Stromal cell of bone marrow (primary cell): Measurements from ENCODE around the gene TENM4.

Source experiments
- DNase-seq: peaks from one replicate; pipeline ENCODE4 v3.0.0-alpha.2; 2012; ENCODE audit warnings: low read depth

Gene TENM4

DNA sequence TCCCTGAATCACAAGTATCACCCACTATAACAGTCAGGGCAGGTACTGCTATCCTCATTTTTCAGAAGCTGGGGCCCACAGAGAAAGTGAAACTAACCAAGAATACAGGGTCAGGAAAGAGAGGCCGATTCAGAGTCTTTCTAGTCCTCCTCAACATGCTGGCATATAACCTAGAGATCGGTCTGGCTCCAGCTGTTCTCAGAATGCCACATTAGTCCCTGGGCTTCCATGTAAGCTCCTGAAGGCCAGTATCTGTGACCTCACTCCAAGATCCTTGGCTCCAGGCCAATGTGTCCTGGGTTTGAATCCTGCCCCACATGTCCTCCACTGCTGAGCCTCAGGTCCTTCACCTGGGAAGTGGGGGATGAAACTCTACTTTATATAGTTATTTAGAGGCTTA is 50.4 kb downstream of the TENM4 start:
- no peak for DNase-seq

GRCh38 chr11:79388201-79388600 is 52.6 kb downstream of the TENM4 start:
- no peak for DNase-seq

GRCh38 chr11:79383874-79384273 is 57.0 kb downstream of the TENM4 start:
- no peak for DNase-seq

DNA sequence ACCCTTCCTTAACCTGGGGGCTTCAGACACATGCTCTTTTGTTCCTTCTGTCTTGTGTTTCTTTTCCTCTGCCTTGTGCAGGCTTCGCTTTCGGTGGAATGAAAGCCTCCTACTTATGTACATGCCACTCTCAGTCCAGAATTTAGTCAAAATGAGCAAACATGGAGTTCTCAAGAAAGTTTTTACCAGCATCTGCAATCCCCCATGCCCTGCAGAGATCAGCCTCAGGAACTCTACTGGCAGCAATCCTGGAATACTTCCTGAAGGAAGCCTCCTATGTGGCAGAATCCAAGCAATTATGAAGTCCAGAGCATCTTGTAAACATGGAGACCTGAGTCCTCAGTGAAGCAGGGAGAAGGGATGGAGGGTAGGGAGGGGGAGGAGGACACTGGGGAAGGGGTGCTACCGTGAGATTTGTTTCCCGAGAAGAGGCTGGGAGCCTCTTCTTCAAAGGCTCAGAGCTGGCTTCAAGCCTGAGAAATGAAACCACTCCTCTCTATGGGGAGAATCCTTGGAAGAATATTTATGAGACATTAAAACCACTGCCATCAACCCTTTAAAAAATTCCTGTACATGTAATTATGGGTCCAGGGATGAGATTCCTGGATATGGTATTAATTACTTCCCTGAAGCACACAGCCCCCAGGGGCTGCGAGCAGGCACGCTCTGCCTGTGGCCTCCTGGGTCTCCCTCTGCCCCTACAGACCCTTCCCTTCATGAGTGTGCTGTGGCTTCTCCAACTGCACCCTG is 58.4 kb downstream of the TENM4 start:
- no peak for DNase-seq

GRCh38 chr11:79381036-79381435 is 59.8 kb downstream of the TENM4 start:
- DNase-seq = no peak

DNA sequence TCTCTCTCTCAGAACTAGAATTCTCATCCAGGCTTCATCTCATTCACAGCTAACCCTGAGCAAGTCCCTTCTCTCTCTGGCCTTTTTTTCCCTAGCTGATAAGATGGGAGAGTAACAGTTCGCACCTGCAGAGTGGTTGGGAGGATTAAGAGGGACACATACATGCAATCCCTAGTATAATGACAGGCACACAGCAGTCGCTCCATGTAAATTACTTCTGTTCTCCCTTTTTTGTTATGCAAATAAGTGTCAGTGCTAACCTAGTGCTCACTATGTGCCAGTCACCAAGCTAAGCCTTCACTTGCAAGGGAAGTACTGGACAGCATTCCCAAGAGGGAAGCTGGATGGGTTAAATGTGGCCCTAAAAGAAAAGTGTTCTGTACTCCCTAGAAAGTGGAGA is 63.4 kb downstream of the TENM4 start:
- DNase-seq = no peak

GRCh38 chr11:79375818-79376550 is 64.8 kb downstream of the TENM4 start:
- DNase-seq = no peak

DNA sequence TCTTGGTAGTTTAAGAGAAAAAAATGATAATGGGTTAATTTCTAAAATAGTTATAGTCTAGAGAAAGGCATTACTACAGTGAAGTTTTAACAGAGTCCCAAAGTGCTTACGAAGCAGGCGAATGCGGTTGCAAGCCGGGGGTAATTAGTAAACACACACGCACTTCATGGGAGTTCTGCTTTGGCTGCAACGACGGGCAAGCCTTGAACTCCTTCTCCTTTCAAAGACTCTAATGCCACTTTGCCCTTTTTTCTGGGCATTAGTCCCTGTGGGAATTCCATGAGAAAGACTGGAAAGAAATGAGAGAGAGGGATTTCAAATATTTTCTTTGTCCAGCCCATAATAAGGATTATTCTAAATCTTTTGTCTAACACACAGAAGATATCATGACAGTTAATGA is 66.1 kb downstream of the TENM4 start:
- no peak for DNase-seq

- no peak for DNase-seq
These were observed 69.1 kb downstream of the TENM4 start for GRCh38 chr11:79371724-79372123.

GRCh38 chr11:79371152-79371551 is 69.7 kb downstream of the TENM4 start:
- DNase-seq = no peak

GRCh38 chr11:79369055-79369454 is 71.8 kb downstream of the TENM4 start:
- DNase-seq = no peak

DNA sequence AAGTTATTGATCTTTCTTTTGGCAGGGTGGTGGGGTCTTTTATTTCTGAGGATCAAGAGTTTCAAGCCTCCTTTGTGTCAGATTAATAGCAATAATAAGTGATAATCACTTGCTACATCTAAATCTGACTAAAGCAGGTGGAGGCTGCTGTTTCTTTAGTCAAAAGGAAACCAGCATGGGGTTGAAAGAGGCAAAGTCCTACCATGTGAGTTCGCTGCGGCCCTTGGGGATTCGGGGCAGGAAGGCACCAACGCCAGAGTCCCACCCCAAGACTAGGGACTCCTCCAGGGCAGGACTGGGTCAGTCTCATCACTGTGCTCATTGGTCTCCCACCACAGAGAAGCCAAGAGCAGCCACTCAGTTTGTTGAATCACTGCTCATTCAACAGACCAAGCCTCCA is 73.0 kb downstream of the TENM4 start:
- no peak for DNase-seq

- DNase-seq = no peak
These were observed 74.6 kb downstream of the TENM4 start for GRCh38 chr11:79366218-79366617.

DNA sequence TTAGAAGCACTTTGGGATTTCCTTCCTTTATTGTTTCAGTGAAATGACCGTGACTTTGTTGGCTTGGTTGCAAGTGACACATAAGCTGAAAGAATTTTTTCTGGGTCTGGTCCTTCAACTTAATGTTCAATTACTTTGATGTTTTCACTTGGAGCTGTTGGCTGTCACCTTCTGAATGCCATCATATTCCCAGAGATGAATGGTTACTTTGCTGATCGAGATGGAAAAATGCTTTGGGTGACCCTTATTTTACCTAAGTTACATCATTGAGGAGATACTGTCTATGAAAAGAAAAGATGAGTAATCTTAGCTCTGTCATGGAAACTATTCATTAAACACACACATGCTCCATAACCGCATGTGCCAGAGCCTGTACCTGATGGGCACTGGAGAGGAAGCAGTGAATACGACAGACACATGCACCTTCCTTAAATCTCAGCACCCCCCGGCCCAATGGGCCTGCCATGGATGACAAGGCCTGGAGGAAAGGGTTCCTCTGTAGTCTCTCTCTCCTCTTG is 76.9 kb downstream of the TENM4 start:
- no peak for DNase-seq

DNA sequence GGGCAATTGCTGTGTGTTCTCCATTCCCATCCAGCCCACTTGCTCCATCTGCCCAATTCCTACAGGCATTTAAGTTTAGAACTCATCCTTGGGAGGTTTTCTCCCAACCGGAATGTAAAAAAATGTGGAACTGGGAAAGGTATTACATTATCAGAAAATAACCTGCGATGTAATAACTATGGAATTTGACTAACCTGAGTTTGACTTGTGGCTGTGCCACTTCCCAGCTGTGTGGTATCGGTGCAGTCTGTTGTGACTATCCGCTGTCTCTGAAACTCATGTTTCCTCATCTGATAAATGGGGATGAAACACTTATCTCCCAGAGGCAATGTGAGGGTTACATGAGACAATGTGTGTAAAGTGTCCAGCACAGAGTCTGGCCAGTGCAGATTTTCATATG is 77.6 kb downstream of the TENM4 start:
- DNase-seq = no peak

DNA sequence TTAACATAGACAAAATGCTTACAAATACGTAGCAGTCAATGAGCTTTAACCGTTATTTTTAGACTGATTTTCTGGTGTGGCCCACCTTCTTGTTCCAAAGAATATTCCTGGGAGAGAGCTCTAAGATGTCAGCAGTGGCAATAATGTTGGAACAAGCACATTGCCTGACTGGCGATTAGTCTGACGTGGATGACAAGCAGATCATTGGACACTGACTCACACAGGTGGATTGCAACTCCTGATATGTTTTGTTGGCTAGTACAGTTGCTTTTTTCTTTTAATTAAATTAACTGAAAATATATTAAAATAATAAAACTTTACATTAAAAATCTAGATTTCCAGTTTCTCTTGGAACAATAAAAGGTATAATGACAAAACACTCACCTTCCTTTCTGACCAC is 78.0 kb downstream of the TENM4 start:
- no peak for DNase-seq

DNA sequence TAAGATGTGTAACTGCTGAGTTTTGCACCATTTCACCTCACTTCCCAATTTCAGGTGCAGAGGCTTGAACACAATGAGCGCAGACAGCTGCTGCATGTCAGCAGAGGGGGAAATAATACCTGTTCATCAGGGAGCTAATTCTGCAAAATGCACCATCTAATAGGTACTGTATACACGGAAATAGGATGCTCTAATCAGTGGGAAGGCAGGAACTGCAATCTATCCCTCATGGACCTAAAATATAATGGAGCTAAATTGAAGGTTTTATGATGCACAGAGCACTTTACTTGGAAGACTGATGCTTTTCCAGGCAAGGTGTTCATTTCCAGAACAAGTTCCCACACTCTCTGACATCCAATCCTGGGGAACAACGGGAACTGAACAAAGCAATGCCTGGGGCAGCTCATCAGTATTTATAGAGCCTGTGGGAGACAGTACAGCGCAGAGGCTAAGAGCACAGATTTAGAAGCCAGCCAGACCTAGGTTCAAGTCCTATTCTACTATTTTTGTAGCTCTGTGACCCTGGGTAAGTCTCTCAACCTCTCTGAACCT is 78.5 kb downstream of the TENM4 start:
- no peak for DNase-seq

DNA sequence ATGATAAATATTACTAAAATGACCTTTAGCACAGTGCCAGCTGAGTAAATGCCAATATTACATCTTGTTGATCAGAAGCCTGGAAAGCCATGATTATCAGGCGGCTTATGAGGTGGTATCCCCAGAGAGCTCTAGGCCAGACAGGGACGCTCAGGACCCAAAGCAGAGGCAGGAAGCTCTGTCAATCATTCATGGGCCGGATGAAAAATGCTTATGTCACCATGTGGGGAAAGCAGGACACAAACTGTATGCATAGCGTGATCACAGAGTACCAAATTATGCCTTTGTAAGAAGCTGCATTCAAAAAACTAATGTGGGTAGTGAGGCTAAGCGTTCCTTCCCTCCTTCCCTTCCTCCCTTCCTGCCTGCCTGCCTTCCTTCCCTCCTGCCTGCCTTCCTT is 82.6 kb downstream of the TENM4 start:
- DNase-seq = no peak

DNA sequence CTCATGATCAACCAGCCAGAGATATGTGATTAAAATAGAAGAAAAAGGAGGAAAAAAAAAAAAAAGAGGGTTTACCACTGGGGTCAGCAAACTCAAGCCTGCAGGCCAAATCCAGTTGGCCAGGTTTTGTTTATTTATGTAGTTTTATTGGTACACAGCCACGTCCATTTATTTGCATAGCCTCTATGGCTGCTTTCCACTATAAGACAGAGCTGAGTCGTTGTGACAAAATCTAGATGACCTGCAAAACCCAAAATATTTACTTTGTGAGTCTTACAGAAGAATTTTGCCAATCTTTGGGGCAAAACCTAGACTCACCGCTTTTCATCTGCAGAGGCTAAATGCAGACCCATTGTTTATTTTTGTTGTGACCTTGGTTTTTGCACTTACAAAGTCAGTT is 87.1 kb downstream of the TENM4 start:
- no peak for DNase-seq

DNA sequence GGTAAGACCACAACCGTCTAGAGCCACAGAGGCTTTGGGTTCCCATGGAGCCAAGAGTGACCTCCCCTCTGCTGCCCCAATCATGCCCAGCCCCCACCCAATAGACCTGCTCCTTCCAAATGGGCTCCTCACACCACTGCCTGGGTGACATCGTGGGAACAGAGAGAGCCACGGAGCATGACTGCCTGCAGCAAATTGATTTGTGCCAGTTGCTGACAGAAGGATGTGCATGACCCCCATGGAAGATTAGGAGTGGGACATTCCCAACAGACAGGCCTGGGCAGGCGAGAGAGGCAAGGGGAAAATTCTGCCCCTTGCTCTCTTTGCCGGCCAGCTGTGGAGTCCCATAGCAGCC is 88.5 kb downstream of the TENM4 start:
- DNase-seq = no peak

GRCh38 chr11:79348976-79349682 is 91.7 kb downstream of the TENM4 start:
- no peak for DNase-seq

DNA sequence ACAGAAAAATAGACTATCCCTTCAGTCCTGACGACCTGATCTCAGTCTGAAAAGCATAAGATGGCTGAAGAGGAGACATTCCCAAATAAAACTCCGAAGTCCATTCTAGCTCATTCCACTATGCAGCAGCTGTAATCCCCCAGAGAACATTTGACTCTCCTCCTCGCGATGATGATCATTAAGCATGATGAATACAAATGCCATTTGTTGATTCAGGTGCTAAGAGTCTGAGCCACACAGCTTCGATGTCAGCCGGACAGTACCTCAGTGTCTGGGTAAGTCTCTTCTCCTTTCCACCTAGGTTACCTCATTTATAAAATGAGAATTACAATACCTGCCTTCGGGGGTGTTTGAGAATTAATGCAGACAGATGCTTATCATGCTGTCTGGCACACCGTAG is 94.8 kb downstream of the TENM4 start:
- DNase-seq = no peak
